Activated CD8-positive, alpha-beta memory T cell treated with anti-CD3 and anti-CD28 coated beads, Interleukin-2, amount 50 U/mL, for 48 hours (primary cell): ENCODE results near the gene LMF1.
"Not testable (repeated sequence)": the region's sequence is repeated elsewhere in the genome, so short reads cannot be mapped to it uniquely, and the experiment has no call there.

ENCODE experiments used
- DNase-seq: peaks from one replicate; pipeline ENCODE4 v3.0.0-alpha.2; 2020

Gene LMF1

DNA sequence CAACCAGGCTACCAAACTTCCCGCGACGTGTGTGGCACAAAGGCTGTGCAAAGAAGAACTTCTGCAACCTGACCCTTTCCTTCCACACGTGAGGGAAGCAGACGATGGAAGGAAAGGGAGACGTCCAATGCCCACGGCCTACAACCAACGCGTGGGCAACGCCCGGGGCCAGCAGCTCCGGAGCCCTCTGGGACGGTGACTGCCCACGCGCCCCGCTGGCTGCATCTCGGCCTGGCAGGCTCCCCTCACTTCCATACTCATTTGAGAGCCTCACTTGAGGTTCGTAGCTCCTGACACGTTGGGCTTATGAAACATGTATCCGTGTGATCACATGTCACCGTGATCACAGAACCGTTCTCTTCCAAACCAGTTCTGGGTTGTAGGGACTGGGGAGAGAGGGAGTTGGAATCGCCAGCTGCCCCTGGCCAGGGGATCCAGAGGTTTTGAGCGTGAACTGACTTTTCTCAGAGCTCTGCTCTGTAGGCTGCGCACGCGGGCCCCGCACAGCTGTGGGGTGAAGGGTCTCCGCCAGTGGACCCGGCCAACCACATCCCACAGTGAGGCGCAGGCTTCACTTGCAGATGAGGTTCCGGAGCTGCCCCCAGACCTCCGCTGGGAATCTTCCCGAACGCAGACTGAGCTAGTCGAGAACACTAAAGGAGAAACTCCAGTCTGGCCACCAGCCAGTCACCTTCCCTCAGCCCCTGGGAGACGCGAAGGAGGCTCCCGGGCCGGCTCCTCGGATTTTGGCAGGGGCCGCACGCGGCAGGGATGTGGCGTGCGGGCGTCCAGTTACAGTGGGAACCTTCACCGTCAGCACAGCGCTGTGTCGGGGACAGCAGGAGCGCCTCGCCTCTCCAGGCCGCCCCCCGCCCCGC, 1.0 kb downstream of the LMF1 start:
- peak; percentile 70 for DNase-seq

DNA sequence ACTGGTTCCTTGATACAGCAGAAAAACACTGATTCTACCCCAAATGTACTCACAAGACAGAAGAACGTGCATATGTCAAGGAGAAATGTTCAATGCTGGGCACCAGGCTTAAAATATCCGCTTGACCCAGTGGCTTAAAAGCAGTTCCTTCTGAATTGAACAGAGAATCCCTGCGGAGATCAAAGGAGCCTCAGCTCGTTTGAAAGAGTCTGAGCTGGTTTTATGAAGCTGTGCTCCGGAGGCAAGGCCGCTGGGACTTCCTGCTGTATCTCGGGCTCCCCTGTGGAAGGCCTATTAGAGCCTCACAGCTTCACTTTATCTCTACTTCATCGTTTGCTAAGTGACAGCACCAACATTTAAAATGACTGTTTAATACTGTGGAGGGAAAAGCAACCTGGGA, 2.2 kb downstream of the LMF1 start:
- DNase-seq = no peak

DNA sequence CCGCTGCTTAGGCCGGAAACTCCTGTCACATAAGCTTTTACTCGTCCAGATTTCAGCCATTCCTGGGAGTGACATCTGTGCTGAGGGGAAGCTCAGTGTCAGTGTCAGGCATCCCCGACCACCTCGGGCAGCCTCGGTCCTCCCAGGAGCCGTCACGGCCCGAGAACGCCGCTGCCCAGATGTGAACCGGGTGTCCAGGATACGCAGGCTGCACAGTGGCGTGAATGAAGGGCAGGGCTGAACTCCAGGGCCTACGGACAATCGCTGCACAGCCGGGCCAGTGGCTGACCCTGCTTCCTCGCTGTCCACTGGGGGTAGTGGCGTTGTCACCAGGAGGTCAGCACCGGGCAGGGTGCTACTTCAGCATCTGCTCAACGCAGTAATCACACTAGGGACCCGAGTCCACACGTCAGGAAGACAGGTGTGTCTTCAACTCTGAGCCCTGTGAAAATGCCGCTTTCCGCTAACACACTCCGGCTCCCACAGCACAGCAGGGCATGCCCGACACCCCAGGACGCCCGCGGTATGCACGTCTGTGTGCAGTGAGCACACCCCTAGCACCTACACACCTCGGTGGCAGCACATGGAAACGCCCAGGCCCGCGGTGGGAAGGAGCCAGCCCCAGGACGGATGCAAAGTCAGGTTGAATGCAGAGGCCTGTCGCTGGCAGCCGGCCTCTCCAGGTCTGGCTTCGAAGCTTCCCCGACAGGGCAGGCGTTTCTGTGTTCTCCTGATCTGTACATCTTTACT, 3.1 kb downstream of the LMF1 start:
- DNase-seq = no peak

DNA sequence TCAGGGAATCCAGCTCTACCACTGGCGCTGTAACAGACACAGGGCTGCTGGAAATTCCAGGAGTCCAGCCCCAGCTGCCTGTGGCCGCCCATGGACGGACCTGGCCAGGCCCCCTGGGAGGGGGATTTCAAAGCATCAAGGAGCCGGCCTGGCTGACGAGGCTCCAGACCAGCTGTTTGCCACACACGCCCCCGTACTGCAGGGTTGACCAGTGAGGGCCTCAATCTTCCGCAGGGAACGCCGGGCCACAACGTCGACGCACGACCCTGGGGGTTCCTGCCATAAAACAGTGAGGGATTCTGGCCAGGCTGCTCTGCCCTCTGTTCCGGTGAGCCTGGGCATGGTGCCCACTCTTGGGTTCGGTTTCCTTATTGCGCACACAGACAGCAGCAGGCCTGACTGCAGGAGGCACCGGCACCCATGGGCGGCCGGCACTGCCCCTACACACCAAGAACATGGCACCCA, 3.7 kb downstream of the LMF1 start:
- no peak for DNase-seq

DNA sequence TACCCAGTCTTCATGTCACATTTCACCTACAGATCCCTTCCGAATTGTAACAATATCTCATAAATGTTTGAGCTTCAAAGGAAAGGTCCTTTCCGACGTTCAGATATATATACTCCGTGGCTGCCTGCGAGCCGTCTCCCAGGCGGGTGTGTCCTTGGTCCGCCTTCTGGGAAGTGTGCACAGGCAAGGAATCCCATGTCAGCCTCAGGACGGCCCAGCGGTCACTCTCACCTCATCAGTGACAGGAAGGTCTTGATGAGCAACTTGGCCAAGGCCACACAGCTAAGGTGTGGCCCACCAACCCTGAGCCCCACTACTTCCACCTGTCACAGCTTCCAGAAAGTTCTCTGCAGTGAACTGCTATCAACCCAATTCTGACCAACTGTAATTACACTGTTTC, 4.3 kb downstream of the LMF1 start:
- DNase-seq = no peak

DNA sequence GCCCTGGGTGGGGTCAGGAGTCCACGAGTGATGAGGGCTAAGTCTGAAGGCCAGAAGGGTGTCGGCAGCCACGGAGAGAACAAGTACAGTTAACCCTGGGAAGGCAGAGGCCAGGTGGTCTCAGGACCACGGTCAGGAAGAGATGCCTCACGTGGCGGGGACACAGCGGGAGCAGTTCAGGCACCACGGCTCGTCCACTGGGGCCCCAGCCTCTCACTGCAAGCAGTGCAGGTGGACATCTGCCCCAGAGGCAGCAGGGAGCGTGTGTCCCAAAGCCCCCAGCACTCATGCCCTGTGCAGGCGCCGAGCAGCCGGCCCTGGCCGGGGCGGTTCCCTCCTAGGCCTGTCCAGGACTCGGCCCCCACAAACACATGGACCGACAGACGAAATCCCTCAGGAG, 4.7 kb downstream of the LMF1 start:
- no peak for DNase-seq

DNA sequence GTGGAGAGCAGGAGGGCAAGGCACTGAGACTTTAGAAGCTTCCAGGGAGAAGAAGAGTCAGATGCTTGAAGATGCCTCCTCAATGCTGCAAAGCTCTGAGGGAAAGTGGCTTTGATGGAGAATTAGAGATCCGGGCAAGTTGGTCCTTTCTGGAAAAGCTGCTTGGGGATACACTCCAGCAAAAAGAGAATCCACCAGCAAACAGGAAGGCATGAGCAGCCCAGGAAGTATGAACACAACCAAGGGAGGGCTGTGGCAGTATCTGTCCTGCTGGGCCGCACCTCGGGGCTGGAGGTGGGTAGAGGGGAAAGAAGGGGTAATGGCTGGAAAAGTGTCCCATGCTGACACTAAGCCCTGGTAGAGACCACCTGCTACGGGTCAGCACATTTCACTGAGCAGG, 5.3 kb downstream of the LMF1 start:
- no peak for DNase-seq

DNA sequence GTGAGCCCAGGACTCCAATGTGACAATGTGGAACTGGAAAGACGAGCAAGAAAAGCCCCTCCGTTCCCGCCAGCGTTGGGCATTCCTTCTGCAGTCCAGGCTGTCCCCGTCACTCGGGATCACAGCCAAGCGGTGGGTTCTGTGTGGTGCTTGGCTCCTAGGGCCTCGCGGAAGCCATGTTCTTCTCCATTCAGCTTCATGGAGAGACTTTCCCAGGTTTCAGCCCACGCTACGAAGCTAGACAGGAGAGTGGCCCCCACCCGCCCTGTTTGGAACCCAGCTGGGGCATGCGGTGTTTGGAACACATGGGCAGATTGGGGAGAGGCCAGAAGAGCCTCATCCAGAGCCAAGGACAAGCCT, 5.8 kb downstream of the LMF1 start:
- DNase-seq = no peak

DNA sequence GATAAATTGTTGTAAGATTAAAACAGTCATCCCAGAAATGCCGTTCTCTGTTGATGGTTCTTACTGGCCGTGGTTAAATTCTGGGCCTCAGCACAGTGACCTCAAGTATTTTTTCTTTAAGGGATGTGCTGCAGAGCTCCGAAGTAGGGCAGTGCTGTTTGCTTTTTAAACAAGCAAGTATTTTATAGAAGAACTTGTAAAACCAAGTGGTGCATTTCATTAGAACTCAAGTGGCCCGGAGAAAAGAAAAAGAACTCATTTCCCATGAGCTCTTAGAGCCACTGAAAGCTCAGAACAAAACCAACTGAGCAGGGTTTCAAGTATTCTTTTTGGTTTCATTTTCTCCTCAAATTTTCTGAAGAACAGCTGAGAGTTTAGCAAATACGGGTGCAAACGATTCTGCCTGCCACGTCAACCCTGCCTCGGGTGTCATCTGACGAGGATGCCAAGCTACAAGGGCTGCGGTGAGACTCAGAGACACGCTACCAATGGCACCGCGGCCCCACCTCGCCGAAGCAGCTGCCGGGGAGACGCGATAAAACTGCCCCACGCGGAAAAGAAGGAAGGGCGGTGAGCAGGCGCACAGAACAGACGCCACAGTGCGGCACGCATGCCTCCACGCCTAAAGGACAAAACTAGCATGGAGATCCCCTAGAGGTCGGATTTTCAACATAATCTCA, 6.3 kb downstream of the LMF1 start:
- no peak for DNase-seq

DNA sequence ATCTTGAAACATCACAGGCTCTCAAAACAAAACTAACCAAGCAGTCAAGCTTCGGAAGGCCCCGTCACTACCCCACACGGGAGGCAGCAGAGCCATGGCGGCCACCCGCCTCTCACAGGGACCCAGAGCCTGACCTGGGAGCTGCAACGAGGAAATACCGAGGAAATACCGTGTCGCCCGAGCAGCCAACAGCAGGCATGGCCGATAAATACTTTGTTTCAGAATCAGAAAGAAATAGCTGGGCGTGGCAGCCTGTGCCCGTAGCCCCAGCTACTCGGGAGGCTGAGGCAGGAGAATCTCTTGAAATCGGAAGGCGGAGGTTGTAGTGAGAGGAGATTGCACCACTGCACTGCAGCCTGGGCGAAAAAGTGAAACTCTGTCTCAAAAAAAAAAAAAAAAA, 6.9 kb downstream of the LMF1 start:
- no peak for DNase-seq

DNA sequence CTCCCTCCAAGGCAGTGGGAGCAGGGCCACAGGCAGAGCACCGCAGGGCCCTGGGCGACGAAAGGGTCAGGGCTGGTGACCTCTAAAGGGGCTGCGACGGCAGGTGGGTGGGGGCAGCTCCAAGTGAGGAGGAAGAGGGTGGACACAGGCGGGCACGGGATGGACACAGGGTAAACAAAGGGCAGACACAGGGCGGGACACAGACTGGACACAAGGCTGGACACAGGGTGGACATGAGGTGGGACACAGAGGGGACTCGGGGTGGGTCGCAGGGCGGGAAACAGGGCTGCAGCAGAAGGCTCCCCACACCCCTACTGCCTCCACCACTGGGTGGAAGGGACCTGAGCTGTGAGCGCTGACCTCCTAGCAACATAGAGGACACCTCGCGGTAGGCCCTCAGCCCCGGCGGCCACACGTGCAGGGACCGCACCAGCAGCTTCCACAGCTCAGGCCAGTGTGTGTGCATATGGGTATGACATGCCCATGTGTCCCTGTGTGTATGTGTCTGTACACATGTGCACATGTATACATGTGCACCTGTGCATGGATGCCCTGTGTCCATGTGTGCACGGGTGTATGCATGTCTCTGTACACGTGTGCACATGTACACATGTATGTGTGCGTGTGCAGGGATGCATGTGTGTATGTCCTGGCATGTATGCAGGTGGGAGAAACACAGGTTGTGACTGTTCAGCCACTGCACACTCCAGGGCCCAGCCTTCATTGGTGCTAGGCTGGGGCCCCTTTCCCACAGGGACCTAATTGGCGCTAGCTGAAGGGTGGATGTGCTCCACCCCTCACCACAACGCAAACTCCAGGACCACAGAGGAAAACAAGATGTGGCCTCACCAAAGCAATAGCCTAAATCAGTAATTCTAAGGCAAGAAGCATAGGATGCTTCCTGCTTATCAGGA, 7.6 kb downstream of the LMF1 start:
- no peak for DNase-seq

DNA sequence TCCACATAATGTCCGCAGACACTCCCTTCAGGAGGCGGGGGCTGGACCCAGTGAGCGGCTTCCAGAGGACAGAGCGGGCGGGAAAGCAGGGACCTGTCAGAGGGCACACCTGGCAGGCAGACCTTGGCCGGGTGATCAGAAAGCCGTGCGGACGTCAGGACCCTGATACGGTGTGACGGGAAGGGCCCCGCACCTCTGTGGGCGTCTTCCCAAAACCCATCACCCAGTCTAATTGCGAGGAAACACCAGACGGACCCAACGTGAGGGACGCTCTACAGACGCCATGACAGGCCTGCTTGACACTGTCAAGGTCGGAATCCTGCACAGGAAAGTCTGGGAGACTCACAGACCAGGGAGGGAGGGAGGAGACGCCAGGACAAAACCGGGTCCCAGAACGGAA, 8.4 kb downstream of the LMF1 start:
- DNase-seq = no peak

DNA sequence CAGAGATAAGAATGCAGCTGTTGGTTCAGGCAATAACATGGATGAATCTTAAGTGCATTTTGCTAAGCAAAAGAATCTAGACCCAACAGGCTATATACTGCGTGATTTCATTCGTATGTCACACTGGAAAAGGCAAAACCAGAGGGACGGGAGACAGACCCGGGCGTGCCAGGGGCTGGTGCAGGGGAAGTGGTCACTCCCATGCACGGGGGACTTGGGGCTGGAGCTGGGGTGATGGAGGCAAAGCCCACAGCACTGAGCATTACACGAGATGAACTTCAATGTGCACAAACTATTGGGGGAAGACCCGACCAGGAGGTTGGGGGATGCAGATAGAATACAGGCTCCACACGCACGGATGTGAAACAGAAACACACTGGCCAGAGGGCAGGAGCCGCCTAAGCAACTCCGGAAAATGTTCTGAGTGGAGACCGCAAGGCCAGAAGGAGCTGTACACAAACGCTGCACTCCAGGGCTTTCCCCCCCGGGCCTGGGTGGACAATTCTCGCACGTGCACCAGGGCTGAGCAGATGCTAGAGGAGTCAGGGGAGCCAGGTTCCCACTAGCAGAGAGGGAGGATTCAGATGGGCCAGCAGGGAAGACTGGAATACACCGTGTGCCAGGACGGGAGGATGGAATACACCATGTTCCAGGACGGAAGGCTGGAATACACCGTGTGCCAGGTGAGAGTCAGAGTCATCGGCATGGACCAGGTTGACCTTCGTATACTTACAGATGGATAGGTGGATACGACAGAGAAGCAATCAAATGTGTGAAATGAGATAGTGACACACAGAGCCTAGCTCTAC, 11.3 kb downstream of the LMF1 start:
- DNase-seq = no peak

DNA sequence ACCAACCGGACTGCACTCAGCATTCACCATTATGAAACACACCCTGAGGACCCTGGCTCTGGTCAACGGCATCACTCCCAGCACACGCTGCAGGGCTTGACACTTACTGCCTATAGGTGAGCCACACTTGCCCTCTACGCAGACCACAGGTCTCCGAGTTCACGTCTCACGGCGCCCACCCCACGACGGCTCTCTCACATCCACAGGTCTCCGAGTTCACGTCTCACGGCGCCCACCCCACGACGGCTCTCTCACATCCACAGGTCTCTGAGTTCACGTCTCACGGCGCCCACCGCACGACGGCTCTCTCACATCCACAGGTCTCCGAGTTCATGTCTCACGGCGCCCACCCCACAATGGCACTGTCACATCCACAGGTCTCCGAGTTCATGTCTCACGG, 15.0 kb downstream of the LMF1 start:
- not testable (repeated sequence) for DNase-seq

DNA sequence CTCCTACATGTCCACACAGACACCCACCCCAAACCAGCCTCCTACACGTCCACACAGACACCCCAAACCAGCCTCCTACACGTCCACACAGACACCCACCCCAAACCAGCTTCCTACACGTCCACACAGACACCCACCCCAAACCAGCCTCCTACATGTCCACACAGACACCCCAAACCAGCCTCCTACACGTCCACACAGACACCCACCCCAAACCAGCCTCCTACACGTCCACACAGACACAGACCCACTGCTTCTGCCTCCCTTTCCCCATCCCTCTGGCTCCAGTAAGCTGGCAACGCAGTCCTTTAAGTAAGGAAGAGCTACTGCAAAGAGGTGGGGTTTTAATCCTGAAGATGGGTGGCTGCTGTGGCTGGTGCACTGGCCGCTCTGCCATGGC, 17.0 kb downstream of the LMF1 start:
- not testable (repeated sequence) for DNase-seq

DNA sequence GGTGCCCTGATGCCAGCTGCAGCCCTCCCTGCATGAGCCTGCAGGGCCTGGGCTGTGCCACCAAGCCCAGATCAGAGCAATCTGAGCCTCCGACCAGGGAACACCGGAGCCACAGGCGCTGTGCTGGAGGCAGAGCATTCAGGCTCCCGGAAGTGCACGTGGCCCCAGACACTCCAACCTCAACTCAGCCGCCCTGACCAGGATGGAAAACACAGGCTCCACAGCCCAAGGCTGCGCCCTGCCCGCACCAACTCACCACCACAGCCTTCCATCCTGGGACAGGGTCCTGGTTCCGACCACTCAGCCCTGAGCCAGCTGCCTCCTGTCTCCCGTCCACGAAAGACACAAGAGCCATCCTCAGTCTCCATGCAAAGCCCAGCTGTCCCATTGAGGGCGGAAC, 18.5 kb downstream of the LMF1 start:
- DNase-seq = no peak

DNA sequence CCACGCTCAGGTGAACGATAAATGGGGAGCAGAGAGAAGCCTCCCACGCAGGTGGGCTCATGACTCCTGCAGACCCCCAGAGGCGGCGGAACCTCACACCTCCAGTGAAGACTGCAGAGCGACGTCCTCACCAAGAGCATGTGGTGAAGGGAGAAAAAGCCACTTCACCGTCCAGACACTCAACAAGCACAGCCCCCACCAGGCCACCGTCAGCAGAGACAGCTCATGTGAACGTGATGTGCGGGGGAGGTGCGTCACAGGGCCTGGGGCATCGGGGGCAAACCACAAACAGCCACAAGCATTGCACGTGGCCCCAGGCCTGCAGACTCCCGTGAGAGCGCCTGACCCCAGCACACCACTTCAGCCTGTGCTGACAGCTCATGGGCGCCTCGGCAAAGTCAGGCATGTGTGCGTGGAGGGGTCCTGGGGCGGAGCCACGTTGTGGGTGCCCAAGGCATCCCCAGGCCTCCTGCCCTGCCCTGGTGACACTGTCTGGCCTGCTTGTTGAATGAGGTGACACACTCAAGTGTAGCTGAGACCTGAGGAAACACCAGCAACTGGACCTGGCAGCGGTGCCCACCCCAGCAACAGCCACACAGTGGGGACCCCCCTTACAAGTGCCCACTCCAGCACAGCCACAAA, 19.0 kb downstream of the LMF1 start:
- no peak for DNase-seq

DNA sequence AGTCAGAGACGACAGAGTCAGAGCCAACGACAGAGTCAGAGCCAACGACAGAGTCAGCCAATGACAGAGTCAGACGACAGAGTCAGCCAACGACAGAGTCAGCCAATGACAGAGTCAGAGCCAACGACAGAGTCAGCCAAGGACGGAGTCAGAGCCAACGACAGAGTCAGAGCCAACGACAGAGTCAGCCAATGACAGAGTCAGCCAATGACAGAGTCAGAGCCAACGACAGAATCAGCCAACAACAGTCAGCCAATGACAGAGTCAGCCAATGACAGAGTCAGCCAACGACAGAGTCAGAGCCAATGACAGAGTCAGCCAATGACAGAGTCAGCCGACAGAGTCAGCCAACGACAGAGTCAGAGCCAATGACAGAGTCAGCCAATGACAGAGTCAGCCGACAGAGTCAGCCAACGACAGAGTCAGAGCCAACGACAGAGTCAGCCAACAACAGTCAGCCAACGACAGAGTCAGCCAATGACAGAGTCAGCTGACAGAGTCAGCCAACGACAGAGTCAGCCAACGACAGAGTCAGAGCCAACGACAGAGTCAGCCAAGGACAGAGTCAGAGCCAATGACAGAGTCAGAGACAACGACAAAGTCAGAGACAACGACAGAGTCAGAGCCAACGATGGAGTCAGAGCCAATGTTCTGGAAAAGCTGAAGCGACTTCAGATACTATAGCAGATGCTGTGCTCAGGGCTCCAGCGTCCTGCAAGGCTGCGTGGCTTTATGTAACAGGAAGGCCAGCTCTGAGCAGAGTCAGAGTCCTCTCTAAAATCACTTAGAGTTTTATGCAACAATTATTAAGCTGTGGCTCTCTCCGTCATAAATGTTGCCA, 19.8 kb downstream of the LMF1 start:
- not testable (repeated sequence) for DNase-seq

DNA sequence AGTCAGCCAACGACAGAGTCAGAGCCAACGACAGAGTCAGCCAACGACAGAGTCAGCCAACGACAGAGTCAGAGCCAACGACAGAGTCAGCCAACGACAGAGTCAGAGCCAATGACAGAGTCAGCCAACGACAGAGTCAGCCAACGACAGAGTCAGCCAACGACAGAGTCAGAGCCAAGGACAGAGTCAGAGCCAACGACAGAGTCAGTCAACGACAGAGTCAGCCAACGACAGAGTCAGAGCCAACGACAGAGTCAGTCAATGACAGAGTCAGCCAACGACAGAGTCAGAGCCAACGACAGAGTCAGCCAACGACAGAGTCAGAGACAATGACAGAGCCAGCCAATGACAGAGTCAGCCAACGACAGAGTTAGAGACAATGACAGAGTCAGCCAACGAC, 22.0 kb downstream of the LMF1 start:
- not testable (repeated sequence) for DNase-seq

DNA sequence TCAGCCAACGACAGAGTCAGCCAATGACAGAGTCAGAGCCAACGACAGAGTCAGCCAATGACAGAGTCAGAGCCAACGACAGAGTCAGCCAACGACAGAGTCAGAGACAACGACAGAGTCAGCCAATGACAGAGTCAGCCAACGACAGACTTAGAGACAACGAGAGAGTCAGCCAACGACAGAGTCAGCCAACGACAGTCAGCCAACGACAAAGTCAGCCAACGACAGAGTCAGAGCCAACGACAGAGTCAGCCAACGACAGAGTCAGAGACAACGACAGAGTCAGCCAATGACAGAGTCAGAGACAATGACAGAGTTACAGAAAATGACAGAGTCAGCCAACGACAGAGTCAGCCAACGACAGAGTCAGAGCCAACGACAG, 22.9 kb downstream of the LMF1 start:
- DNase-seq = not testable (repeated sequence)
